HG02970 (cell line): ENCODE measurements around the gene CERKL.
"Not testable (repeated sequence)": the region's sequence is repeated elsewhere in the genome, so short reads cannot be mapped to it uniquely, and the experiment has no call there.

Source experiments
- ATAC-seq: cut with Tn5 transposase; IDR thresholded peaks from one replicate; pipeline ENCODE4 v1.9.1; 2021; ENCODE audit warnings: mild to moderate bottlenecking, moderate library complexity, moderate number of reproducible peaks; ENCODE audit not compliant: unreplicated experiment, low FRiP score

CERKL gene

GRCh38 chr2:181656450-181657291 is at the start of gene CERKL:
Gene CERKL (minus strand): TSS chr2:181657105. CDS start chr2:181657006, 99 bp downstream.
- ATAC-seq = peak; percentile 71

- not testable (repeated sequence) for ATAC-seq
Observed at GRCh38 chr2:181702519-181702918, 45.6 kb upstream of the CERKL start.

GRCh38 chr2:181698223-181698622 is 41.3 kb upstream of the CERKL start:
- no peak for ATAC-seq

GRCh38 chr2:181697571-181697970 is 40.7 kb upstream of the CERKL start:
- ATAC-seq = no peak

- ATAC-seq = no peak
Observed at GRCh38 chr2:181697126-181697525, 40.2 kb upstream of the CERKL start.

- ATAC-seq = no peak
Observed at GRCh38 chr2:181694271-181694670, 37.4 kb upstream of the CERKL start.

- no peak for ATAC-seq
Observed at GRCh38 chr2:181690860-181691259, 34.0 kb upstream of the CERKL start.

- no peak for ATAC-seq
Observed at GRCh38 chr2:181686576-181687185, 29.8 kb upstream of the CERKL start.

- ATAC-seq = no peak
Observed at GRCh38 chr2:181685150-181685688, 28.3 kb upstream of the CERKL start.

- ATAC-seq = no peak
Observed at GRCh38 chr2:181684454-181685149, 27.7 kb upstream of the CERKL start.

GRCh38 chr2:181683518-181684453 is 26.9 kb upstream of the CERKL start:
- ATAC-seq = no peak

- ATAC-seq = no peak
Observed at GRCh38 chr2:181682795-181683517, 26.1 kb upstream of the CERKL start.

GRCh38 chr2:181682026-181682789 is 25.3 kb upstream of the CERKL start:
- ATAC-seq = no peak

GRCh38 chr2:181680937-181681811 is 24.3 kb upstream of the CERKL start:
- no peak for ATAC-seq

- ATAC-seq = no peak
Observed at GRCh38 chr2:181680055-181680936, 23.4 kb upstream of the CERKL start, which contains the start of gene NEUROD1. Gene NEUROD1 (minus strand): TSS chr2:181680517. CDS start chr2:181678860, 1,657 bp downstream.

GRCh38 chr2:181679544-181679979 is 22.7 kb upstream of the CERKL start:
- ATAC-seq = no peak
